Activated naive CD8-positive, alpha-beta T cell treated with anti-CD3 and anti-CD28 coated beads, Interleukin-2, amount 10 ng/mL, durations not matched to agents 7 days and 5 days (primary cell): ENCODE data around the gene SKI. TPM values are rescaled to one million over a fixed set of nuclear protein-coding genes. Genes with fewer than 3 reads are reported as not detected.

Experiments
- ATAC-seq: fragments of 150-1000 bp; cut with Tn5 transposase; one replicate; pipeline ENCODE4 v1.10.0; 2021; ENCODE audit warnings: low read depth, moderate library complexity
- POLR2A ChIA-PET: fragments of 350-600 bp; sonication (Branson Sonifier 250); formaldehyde crosslinking; loops from one replicate; lab custom pipeline; 2021; ENCODE audit warnings: antibody characterized with exemption; lab: Charles Lee
- DNase-seq: peaks from one replicate; pipeline ENCODE4 v3.0.0; 2021
- H3K27ac Mint-ChIP-seq: one replicate; pipeline ENCODE4 v1.8.0; 2022; ENCODE audit warnings: mild to moderate bottlenecking, mixed read lengths
- H3K27me3 Mint-ChIP-seq: one replicate; pipeline ENCODE4 v1.8.0; 2022; ENCODE audit warnings: mild to moderate bottlenecking, moderate library complexity, mixed read lengths
- H3K36me3 Mint-ChIP-seq: one replicate; pipeline ENCODE4 v1.8.0; 2021; ENCODE audit warnings: mild to moderate bottlenecking, mixed read lengths
- H3K4me1 Mint-ChIP-seq: one replicate; pipeline ENCODE4 v1.8.0; 2021; ENCODE audit warnings: mixed read lengths
- H3K4me3 Mint-ChIP-seq: one replicate; pipeline ENCODE4 v1.8.0; 2022; ENCODE audit warnings: mild to moderate bottlenecking, moderate library complexity, mixed read lengths
- H3K9me3 Mint-ChIP-seq: one replicate; pipeline ENCODE4 v1.8.0; 2021; ENCODE audit warnings: mixed read lengths
- total RNA-seq, 2 experiments: library from RNA; stranded (reverse); gene quantifications; one replicate each; pipeline ENCODE4 v1.2.3, GENCODE V29; 2021

The SKI gene
- total RNA-seq, 2 experiments from 2014 or later: 59.3 to 71.6 TPM

DNA sequence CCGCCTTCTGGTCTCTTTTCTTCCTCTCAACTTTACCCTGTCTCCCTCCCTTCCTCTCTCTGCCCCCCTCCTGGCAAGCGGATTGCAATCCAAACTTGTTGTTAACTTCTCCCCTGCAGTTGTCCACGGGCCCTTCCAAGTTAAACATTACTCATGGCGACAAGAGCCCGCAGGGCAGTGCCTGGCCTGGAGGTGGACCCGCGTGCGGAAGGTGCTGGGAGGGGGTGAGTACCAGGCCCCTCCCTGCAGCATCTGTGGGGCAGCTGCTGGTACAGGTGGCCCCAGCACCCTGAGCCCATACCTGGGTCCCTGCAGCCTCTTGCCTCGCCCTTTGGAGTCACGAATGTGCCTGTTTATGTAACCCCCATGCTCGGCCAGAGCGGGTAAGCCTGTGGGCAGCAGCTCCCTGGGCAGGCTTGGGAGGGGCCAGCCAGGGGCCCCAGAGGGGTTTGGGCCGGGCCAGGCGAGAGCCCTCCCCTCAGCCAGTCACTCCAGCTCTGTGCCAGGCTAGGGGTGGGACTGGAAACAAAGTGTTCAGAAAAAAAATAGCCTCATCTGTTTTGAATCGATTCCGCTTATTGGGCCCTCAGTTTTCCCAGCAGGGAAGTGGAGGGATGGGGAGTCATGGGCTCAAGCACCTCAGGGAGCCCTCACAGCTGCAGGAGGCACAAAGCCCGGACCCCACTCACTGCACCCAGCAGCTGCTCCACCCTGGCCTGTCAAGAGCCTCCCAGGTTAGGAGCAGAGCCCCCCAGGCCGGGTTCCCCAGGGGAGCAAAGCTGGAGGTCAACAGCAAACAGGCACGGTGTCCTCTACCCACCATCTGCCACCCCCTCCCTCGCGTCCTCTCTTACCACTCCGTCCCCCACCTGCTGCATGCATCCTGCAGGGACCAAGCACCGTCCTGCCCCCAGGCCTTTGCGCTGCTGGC lies 19.5 kb upstream of the SKI start:
- H3K9me3 Mint-ChIP-seq: no peaks in the 10 kb centered on the region
- POLR2A ChIA-PET: interaction anchor here (0.7 to 1.2 kb wide), 4 partner anchors 9 to 19 kb away, joined by 3 read pairs; no protein-coding TSS in a partner anchor
- H3K27ac Mint-ChIP-seq: no peak overlapping the region
- H3K4me1 Mint-ChIP-seq: peaks cover 3% of the 10 kb centered on the region
- ATAC-seq: no peak
- DNase-seq: no peak
- H3K4me3 Mint-ChIP-seq: no peak overlapping the region
- H3K27me3 Mint-ChIP-seq: no peaks in the 10 kb centered on the region
- no peaks in the 10 kb centered on the region for H3K36me3 Mint-ChIP-seq

DNA sequence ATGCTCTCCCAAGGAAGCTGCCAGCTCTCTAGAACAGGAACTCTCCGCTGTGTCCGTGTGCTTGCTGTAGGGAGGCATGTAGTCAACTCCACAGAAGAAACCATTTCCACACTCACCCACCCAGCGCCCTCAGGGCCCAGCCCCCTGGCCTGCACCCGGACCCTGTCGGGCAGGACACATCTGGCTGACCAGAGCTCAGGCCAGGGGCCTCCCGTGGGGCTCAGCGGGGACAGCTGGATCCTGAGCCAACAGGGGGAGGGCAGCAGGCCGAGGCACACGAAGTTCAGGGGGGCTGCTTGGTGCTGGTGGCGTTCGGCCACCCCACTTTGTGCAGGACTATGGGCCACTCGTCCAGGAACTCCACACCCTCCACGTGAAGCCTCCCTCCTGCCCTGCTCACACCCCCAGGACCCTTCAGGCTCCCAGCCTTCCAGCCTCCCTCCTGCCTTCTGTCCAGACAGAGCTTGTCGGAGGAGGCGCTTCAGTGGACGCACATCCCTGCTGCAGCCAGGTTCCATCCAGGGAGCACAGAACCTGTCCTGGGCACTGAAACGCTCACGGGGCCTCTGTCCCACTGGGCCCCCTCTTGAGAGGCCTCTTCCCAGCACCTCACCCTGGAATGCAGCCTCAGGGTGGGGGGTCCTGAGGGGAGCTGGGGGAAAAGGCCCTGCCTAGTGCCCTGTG lies 18.6 kb upstream of the SKI start:
- ATAC-seq: no peak
- no peaks in the 10 kb centered on the region for H3K9me3 Mint-ChIP-seq
- POLR2A ChIA-PET: interaction anchor here (0.7 to 1.2 kb wide), 4 partner anchors 10 to 18 kb away, joined by 3 read pairs; no protein-coding TSS in a partner anchor
- H3K4me3 Mint-ChIP-seq: no peak overlapping the region
- H3K36me3 Mint-ChIP-seq: no peaks in the 10 kb centered on the region
- H3K27me3 Mint-ChIP-seq: no peaks in the 10 kb centered on the region
- H3K27ac Mint-ChIP-seq: no peak overlapping the region
- no peak for DNase-seq
- peaks cover 1% of the 10 kb centered on the region for H3K4me1 Mint-ChIP-seq

DNA sequence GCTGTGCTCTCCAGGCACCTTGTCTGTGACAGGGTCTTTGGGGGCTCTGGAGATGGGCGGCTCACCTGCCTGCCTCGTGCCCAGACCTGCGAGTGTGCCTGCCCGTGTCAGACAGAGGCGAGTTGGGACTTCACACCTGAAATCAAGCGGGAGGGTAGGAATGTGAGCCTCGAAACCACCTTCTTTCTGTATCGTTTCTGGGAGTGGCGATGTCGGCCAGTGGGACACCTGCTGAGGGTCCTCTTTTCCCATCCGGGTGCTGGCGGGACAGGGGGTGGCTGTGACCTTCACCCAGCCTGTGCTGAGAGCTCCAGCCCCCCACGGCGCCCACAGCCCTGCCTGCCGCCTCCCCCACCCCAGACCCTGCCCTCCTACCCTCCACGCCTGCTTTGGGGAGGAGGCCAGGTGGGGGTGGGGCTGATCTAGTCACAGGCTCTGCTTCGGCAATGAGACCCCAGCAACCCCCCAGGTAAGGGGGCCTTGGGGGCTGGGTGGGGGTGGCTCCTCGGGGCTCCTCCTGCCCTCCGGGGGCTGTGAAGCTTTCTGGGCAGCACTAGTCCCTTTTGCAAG lies 17.9 kb upstream of the SKI start:
- H3K27ac Mint-ChIP-seq: no peak overlapping the region

DNA sequence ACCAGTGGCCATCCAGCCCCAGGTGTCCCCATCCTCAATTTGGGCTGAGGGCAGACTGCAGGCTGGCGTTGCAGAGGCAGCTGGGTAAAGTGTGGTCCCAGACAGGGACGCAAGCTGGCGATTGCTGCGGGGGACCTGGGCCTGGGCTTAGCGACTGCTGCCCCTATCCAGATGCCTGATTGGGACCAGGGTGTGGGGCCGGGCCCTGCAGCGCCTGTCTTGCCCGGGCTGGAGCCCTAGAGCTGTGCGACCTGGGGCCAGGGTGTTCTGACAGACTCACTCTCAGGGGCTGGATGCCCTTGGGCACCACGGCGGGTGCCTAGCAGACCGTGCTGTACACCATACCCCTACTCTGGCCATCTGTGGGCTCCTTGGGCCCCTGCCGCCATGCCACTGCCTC lies 17.3 kb upstream of the SKI start:
- H3K27me3 Mint-ChIP-seq: no peaks in the 10 kb centered on the region
- no peak overlapping the region for H3K4me3 Mint-ChIP-seq
- POLR2A ChIA-PET: no interaction called here
- ATAC-seq: no peak
- no peak overlapping the region for H3K27ac Mint-ChIP-seq
- H3K9me3 Mint-ChIP-seq: no peaks in the 10 kb centered on the region
- no peak for DNase-seq
- peaks cover 1% of the 10 kb centered on the region for H3K4me1 Mint-ChIP-seq
- no peaks in the 10 kb centered on the region for H3K36me3 Mint-ChIP-seq

More for the DNA sequence above, 17.9 kb upstream of the SKI start:
- POLR2A ChIA-PET: interaction anchor here (1.2 kb wide), 2 partner anchors 15 to 17 kb away, joined by 3 read pairs; no protein-coding TSS in a partner anchor
- H3K9me3 Mint-ChIP-seq: no peaks in the 10 kb centered on the region
- DNase-seq: no peak
- no peak for ATAC-seq
- H3K4me3 Mint-ChIP-seq: no peak overlapping the region
- H3K4me1 Mint-ChIP-seq: peaks cover 1% of the 10 kb centered on the region
- no peaks in the 10 kb centered on the region for H3K27me3 Mint-ChIP-seq
- no peaks in the 10 kb centered on the region for H3K36me3 Mint-ChIP-seq

DNA sequence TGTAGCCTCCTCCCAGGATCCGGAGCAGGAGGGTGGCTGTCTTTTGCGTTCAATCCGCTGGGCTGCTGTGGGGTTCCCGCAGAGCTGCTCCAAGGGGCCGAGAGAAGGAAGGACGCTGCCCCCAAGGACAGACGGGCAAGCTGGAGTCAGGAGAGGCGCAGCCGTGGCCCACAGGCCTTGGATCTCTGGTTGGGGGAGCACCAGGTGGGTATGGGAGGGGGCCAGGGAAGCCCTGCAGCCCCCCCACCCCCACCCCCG lies 15.9 kb upstream of the SKI start:
- Mint-ChIP-seq H3K4me3 (no peak overlapping the region), H3K4me1 (no peaks in the 10 kb centered on the region), H3K27ac (no peak overlapping the region), H3K9me3 (no peaks in the 10 kb centered on the region), H3K36me3 (no peaks in the 10 kb centered on the region), H3K27me3 (no peaks in the 10 kb centered on the region)
- ATAC-seq (no peak), DNase-seq (no peak)
- POLR2A ChIA-PET: interaction anchor here (0.6 to 1.8 kb wide), 3 partner anchors 7 to 19 kb away, joined by 3 to 7 read pairs (median 4); partner anchors contain the start of gene SKI

DNA sequence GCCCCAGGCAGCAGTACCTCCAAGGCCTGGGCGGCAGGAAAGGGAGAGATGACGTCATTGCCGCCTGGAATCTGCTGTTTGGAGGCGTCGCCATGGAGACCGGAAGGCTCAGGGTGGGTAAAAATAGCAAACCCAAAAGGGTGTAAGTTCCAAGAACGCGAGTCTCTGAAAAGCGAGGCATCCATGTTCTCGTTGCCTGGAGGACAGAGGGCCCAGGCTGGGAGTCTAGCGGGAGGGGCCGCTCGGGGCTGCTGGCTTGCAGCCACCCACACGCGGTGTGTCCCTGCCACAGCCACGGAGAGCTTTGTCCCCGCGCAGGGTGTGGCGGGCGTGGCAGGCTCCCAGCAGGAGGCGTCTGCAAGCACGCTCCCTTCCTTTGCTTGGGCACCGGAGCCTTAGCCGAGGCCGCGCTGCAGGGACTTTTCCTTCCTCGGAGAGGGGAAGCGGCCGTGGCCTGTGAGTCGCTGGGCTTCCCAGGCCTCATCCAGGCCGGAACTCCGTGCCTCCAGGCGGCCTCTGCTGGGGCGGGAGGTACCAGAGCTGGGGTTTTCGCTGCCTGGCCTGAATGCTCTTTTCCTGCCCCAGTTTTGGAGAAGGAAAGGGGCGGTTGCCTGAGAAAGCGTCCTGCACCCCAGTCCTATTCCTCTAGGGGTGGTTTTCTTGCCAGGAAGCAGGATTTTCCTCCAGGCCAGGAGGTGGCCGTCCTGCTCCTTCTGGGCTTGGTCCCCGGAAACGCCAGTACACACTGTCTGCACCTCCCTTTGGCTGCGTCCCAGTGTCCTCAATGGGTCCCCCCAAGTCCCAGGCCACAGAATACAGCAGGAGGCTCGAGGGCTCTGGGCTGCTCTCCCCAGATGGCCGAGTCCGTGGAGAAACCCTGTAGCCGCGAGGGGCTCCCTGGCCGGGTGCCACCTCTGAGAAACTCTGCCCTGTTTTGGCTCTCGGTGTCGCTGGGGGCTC lies 15.3 kb upstream of the SKI start:
- Mint-ChIP-seq H3K9me3 (no peaks in the 10 kb centered on the region), H3K36me3 (no peaks in the 10 kb centered on the region), H3K4me3 (peak overlapping the region; percentile 25), H3K27ac (peak overlapping the region; percentile 63), H3K27me3 (peaks cover 3% of the 10 kb centered on the region), H3K4me1 (no peaks in the 10 kb centered on the region)
- DNase-seq (peak; percentile 74), ATAC-seq (peak; percentile 72)
- POLR2A ChIA-PET: interaction anchor here (0.6 to 1.8 kb wide), 3 partner anchors 8 to 18 kb away, joined by 3 to 7 read pairs (median 4); partner anchors contain the start of gene SKI

DNA sequence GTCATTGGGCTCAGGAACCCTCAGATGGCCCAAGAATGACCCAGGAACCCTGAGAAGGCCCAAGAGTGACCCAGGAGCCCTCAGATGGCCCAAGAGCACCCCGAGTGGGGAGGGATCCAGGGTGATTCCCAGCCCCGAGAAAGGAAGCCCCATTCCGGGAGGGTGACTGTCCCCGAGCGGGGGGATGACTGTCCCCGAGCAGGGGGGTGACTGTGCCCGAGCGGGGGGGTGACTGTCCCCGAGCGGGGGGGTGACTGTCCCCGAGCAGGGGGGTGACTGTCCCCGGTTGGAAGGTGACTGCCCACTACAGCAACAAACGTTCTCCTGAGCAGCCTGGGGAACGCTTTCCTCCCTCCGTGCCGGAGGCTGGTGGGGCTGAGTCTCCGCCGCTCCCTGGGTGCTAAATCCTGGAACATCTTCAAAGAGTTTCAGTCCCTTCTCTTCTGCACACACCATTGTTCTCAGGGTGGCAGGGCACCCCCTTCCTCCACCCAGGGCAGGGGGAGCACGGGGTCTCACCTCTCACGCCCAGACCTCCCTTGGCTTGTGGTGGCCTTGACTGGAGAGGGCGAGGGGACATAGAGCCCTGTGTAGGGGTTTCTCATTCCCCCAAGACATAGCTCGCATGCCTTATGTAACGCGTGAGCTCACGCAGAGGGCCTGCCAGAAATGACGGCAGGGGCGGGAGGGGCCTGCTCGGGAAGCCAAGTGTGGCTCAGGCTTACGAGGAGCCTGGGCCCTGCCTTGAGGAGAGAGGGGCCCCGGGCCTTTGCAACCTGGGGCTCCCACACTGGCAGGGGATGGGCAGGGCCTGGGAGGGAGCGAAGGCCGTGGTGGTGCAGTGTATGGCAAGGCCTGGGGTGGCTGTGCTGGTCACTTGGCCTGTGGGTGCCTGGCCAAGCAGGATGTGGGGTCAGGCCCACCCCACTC lies 14.3 kb upstream of the SKI start:
- no peak overlapping the region for H3K27ac Mint-ChIP-seq
- DNase-seq: no peak
- H3K36me3 Mint-ChIP-seq: peaks cover 3% of the 10 kb centered on the region
- H3K9me3 Mint-ChIP-seq: peaks cover 3% of the 10 kb centered on the region
- peak overlapping the region; percentile 19 for H3K4me3 Mint-ChIP-seq
- ATAC-seq: no peak
- POLR2A ChIA-PET: interaction anchor here (1.4 kb wide), 1 partner anchor 11 kb away, joined by 6 read pairs; no protein-coding TSS in a partner anchor
- no peaks in the 10 kb centered on the region for H3K4me1 Mint-ChIP-seq
- H3K27me3 Mint-ChIP-seq: peaks cover 12% of the 10 kb centered on the region

DNA sequence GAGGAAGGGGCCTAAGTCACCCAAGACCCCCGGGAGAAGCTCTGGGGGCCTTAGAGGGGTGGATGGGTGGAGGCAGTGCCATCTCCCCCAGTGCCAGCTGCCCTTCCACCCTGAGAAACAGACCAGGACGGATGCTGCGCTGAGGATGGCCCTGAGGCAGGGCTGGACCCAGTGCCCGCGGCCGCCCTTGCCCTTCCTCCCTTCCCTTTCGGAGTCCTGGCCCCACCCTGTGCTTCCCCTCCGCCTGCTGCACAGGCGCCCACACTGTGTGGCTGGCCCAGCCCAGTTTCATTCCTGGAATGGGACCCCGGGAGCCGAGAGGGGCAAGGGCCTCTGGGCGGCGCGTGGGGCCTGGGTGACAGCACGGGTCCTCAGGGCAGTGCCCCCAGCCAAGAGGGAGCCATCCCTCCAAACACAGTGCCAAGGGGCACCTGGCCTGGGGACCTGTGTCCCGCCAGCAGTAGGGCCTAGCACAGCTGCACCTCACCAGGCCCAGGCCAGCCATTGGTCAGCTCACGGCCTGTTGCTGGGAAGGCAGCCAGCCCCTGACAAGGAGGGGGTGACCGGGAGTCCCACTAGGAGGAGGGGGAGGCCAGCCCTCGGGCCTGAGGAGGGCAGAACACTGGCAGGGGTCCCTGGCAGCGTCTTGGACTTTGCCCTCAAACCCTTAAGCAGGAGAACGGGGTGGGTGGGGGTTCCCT lies 13.4 kb upstream of the SKI start:
- Mint-ChIP-seq H3K4me3 (no peak overlapping the region), H3K4me1 (no peaks in the 10 kb centered on the region), H3K9me3 (peaks cover 5% of the 10 kb centered on the region), H3K27me3 (peaks cover 14% of the 10 kb centered on the region), H3K36me3 (peaks cover 4% of the 10 kb centered on the region), H3K27ac (no peak overlapping the region)
- POLR2A ChIA-PET: interaction anchor here (1.4 kb wide), 1 partner anchor 11 kb away, joined by 6 read pairs; no protein-coding TSS in a partner anchor
- ATAC-seq: no peak
- no peak for DNase-seq

DNA sequence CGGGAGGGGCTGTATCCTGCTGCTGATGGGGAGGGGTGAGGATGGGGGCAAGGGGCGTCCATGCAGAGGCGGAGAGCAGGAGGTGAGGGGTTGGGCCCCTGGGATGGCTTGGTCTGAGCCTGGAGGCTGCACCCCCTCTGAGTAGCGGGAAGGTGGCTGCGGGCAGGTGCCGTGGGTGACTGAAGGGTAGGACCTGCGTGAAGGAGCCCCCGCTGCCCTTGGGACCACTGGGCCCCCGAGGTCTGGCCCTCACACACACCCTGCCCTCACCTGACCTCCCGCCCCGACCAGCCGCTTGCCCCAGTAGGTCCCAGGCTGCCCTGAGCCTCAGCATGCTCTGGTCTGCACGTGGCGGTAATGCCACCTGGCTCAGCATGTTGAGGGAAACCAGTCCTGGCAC lies 12.8 kb upstream of the SKI start:
- POLR2A ChIA-PET: interaction anchor here (1.1 kb wide), 1 partner anchor 10 kb away, joined by 4 read pairs; no protein-coding TSS in a partner anchor
- Mint-ChIP-seq H3K27me3 (peaks cover 14% of the 10 kb centered on the region), H3K27ac (no peak overlapping the region), H3K9me3 (peaks cover 5% of the 10 kb centered on the region), H3K36me3 (peaks cover 4% of the 10 kb centered on the region), H3K4me1 (no peaks in the 10 kb centered on the region), H3K4me3 (no peak overlapping the region)
- no peak for DNase-seq
- ATAC-seq: no peak

DNA sequence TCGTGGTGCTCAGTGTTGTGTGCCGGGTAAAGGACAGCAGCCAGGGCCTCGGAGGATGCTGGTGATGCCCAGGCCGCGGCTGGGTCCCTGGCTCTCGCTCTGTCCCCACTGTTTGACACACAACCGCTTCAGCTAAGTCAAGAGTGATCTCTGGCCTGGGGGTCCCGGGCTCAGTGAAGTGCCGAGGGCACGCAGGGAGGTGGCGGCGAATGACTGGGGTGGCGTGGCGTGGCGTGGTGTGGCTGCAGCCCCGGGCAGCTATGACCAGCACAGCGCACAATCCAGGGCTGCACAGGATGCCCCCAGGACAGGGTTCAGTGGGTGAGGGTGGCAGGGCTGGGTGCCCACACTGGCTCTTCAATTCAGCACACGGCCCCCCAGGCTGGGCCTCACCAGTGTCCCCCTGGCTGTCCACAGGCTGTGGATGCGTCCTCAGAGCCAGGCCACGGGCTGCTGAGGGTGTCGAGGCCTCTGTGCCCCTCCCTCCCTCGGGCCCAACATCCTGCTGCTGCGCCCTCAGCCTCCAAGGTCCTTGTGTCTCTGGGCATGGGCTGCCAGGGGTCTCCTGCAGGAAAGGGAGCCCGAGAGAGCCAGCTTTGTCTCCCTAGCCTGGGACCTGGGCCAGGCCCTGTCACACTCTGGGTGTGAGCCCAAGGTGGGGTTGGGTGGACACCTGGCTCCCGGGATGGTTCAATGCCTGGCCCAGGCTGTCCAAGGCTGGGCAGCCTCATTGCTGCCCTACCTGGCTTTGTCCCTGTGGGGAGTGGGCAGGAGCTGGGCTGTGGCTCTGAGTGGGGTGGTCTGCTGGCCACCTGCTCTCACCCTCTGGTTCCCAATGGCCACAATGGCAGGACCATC lies 12.0 kb upstream of the SKI start:
- Mint-ChIP-seq H3K4me3 (no peak overlapping the region), H3K27me3 (peaks cover 15% of the 10 kb centered on the region), H3K36me3 (peaks cover 4% of the 10 kb centered on the region), H3K9me3 (peaks cover 5% of the 10 kb centered on the region), H3K27ac (no peak overlapping the region), H3K4me1 (no peaks in the 10 kb centered on the region)
- DNase-seq (no peak), ATAC-seq (no peak)
- POLR2A ChIA-PET: interaction anchor here (1.1 kb wide), 1 partner anchor 10 kb away, joined by 4 read pairs; no protein-coding TSS in a partner anchor

DNA sequence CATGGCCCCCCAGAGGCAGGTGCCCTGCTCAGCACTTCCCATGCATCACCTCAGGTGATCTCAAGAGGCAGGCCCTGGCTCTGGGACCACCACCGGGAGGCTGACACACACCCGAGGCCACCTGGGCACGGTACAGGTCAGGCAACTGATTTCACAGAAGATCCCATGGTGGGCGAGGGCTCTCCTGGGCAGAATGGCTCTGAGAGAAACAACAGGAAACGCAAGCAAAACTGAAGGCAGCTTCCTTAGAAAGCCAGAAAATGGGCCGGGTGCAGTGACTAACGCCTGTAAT lies 11.4 kb upstream of the SKI start:
- Mint-ChIP-seq H3K36me3 (peaks cover 4% of the 10 kb centered on the region), H3K4me3 (no peak overlapping the region), H3K9me3 (peaks cover 5% of the 10 kb centered on the region), H3K4me1 (no peaks in the 10 kb centered on the region), H3K27ac (no peak overlapping the region), H3K27me3 (peaks cover 18% of the 10 kb centered on the region)
- DNase-seq: no peak
- no peak for ATAC-seq
- POLR2A ChIA-PET: no interaction called here
